Epithelial cell of esophagus (primary cell): ENCODE results near the gene FAM234A.
"Not testable (repeated sequence)": the region's sequence is repeated elsewhere in the genome, so short reads cannot be mapped to it uniquely, and the experiment has no call there.

ENCODE experiments used
- DNase-seq: peaks from one replicate; pipeline ENCODE4 v3.0.0; 2010; ENCODE audit warnings: low read depth
- H3K4me3 ChIP-seq: 2 replicates; pipeline ENCODE4 v1.5.1; 2011; ENCODE audit warnings: mild to moderate bottlenecking, low read length, control low read depth
- TF ChIP-seq, protein P1 (sequence below): IDR thresholded peaks from 2 replicates; pipeline ENCODE4 v1.5.1; 2011; ENCODE audit warnings: low read depth, mild to moderate bottlenecking, low read length, control low read depth, inconsistent platforms; ENCODE audit not compliant: insufficient read depth; ENCODE audit errors: missing control alignments

The FAM234A gene

DNA sequence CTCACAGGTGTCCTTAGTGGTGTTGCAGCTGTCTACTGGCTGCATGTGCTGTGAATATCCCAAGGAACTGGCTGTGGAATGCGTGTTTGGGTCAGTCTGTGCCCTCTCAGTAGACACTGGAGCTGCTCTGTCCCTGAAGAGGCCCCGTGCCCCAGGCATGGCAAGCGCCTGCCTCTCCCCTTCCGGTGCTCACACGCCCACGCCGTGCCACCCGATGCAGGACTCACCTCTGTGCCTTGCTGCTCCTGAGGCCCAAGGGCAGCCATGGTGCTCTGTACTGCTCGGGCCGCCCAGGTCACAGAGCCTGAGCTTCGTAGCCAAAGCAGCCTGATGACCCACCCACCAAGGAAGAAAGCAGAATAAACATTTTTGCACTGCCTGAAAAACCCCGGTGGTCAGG is 31.1 kb downstream of the FAM234A start:
- DNase-seq, result peak; percentile 40
- no peak overlapping the region for H3K4me3 ChIP-seq
- TF ChIP-seq, protein P1, sequence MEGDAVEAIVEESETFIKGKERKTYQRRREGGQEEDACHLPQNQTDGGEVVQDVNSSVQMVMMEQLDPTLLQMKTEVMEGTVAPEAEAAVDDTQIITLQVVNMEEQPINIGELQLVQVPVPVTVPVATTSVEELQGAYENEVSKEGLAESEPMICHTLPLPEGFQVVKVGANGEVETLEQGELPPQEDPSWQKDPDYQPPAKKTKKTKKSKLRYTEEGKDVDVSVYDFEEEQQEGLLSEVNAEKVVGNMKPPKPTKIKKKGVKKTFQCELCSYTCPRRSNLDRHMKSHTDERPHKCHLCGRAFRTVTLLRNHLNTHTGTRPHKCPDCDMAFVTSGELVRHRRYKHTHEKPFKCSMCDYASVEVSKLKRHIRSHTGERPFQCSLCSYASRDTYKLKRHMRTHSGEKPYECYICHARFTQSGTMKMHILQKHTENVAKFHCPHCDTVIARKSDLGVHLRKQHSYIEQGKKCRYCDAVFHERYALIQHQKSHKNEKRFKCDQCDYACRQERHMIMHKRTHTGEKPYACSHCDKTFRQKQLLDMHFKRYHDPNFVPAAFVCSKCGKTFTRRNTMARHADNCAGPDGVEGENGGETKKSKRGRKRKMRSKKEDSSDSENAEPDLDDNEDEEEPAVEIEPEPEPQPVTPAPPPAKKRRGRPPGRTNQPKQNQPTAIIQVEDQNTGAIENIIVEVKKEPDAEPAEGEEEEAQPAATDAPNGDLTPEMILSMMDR, result no peak

DNA sequence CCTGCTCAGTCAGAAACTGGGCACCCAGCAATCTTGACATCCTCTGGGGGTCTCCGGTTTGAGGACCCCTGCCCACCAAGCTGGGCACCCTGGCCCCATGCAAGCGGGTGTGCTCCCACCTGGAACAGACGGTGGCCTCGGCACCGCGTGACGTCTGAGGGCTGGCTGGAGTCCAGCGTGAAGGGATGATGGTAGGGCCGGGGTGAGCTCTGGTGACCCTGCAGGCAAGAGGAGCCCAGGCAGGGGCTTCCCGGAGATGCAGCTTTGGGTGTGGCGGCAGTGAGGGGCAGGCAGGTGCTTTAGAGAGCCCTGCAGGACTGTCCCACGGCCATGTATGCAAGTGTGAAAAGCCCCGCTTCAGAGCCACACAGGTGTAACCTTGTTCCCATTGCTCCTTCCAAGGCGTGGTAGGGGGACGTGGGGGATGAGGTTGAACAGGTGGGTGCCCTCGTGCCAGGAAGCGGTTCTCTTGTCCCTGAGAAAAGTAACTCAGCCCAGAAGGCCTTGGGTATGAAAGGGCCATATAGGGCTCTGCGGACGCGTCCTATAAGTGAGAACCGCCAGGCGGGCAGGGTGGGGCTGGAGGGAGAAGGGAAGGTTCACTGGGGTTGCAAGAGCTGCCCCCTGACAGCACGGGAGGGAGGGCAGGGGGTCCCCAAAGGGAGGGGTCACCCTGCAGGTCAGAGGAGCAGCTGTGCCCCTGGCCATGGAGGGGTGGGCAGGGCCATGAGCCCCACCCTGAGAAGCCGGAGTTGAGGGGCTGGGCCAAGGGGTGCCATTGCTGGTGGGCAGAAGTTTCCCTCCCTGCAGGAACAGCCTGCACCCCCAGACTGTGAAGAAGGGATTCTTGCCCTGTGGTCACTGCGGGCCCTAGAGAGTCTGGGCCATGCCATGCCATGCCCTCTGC is 31.9 kb downstream of the FAM234A start:
- TF ChIP-seq, protein P1, result no peak
- DNase-seq, result no peak
- H3K4me3 ChIP-seq, result no peak overlapping the region

DNA sequence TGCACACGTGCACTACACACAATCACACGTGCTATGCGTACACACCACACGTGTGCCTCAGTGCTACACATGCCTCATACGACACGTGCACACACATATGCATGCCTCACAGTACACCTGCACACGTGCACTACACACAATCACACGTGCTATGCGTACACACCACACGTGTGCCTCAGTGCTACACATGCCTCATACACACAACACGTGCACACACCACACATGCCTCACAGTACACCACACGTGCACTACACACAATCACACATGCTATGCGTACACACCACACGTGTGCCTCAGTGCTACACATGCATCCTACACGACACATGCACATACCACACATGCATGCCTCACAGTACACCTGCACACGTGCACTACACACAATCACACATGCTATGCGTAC is 32.9 kb downstream of the FAM234A start:
- not testable (repeated sequence) for DNase-seq

DNA sequence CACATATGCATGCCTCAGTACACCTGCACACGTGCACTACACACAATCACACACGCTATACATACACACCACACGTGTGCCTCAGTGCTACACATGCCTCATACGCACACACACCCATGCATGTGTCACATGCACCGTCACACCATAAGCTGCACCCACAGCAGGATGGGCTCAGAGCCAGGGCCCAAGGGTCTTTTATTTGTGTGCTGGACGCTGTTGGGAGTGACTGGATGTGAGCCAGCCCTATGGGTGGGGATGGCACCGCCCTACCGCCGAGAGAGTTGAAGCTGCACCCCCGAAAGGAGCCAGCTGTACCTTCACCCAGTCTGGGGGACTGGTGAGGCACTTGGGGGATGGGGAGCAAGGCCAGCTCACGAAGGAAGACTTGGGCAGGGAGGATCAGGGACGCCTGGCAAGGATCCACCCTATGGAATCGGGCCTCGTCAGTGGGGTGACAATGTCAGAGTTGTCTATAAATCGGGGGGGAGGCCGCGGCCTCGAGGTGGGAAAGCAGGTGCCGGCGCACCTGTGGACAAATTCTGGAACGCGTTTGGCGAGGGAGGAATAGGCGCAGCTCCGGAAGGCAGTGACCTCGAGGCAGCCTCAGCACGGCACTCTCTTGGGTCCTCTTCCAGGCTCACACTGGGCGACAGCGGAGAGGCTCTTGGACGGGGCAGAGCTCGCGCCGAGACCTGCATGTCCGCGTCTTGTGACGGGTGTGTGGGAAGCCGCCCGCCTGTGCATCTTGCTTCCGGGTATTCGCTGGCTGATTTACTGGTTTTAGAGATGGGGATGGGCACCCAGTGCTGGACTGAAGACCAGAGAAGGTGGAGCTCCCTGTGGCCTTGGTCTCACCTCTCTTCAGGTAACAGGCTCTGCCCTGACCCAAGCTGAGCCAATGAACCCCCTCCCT is 33.8 kb downstream of the FAM234A start:
- TF ChIP-seq, protein P1, result no peak

More for the DNA sequence above, 32.9 kb downstream of the FAM234A start:
- H3K4me3 ChIP-seq, result not testable (repeated sequence)

DNA sequence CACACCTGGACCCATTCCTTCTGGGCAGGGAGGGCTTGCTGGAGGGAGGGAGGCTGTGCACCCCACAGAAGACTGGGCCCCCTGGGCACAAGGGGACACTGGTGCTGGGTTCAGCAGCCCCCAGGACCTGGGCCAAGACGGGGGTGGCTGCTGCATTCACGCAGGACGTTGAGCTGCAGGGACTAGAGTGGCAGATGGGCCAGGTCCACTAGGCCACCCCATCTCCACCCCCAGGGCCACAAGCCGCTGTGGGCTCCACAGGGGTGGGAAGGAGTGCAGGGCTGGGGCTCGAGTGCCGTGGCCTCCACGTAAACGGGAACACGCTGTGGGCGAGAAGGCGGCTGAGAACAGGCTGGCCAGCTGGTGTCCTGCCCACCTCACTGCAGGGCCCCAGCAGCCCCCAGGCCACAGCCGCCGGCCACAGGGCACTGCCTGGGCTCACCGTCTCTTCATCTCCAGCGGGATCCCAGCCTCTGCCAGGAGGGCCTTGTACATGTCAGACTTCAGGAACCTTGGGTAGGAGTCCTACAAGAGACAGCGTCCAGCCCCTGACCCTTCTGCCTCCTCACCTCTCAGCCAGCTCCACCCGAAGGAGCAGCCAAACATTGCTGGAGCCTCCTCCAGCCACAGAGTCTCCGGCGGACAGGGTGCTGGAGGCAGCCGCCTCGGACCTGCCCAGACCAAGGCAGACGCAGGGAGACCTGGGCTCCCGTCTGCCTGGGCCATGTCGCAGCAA is 34.6 kb downstream of the FAM234A start:
- no peak overlapping the region for H3K4me3 ChIP-seq
- TF ChIP-seq, protein P1, result no peak
- no peak for DNase-seq

More for the DNA sequence above, 33.8 kb downstream of the FAM234A start:
- DNase-seq, result peak; percentile 35
- H3K4me3 ChIP-seq, result no peak overlapping the region

DNA sequence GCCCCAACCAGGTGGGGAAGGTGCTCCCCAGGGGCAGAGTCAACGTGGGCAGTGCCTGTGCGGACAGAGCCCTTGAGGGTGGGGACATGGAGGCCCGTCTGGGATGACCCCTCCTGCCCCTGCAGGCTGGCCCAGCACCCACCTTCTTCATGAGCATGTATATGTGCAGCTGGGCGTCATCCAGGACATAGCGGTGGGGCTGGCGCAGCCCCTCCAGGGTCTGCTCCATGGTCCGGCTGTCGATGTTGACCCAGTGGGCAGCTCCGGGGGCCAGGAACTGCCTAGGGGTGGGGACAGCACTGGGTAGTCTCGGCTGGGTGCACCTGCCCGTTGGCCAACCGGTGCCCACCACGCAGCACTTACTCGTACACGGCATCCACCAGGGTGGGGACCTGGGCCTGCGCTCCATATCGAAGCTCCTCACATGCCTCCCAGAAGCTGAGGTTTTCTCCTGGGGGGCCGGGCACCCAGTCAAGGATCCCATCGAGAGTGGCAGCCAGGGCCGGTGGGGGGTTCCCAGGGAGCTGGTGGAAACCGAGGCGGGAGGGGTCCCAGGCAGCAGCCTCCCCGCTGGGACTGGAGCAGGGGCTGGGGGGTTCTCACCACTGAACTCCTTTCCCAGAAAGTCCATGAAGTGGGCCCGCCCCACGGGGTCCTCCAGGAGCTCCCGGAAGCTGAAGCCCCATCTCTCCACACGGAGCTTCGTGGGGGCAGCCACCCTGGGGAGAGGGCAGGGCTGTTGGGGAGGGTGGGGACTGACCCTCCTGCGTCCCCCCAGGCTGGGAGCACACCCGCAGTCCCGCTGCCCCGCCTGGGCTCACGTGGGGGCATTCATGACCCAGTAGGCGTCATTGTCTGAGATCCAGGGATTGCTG is 36.0 kb downstream of the FAM234A start:
- TF ChIP-seq, protein P1, result no peak
- DNase-seq, result no peak
- no peak overlapping the region for H3K4me3 ChIP-seq
